Stimulated activated CD8-positive, alpha-beta memory T cell treated with anti-CD3 and anti-CD28 coated beads, Interleukin-2, amount 100 ng/mL, for 48 hours (primary cell): Measurements from ENCODE around the gene SYNGR3.
"Not testable (repeated sequence)": the region's sequence is repeated elsewhere in the genome, so short reads cannot be mapped to it uniquely, and the experiment has no call there.

Experiments
- DNase-seq, 2 donors: peaks; one replicate each; pipeline ENCODE4 v3.0.0-alpha.2; 2020; ENCODE audit warnings: low read depth in 2 of 2

The SYNGR3 gene

GRCh38 chr16:2008631-2009163 is 18.9 kb downstream of the SYNGR3 start:
- DNase-seq = no peak

- no peak for DNase-seq
Measured at GRCh38 chr16:2009164-2009711, 19.5 kb downstream of the SYNGR3 start.

DNA sequence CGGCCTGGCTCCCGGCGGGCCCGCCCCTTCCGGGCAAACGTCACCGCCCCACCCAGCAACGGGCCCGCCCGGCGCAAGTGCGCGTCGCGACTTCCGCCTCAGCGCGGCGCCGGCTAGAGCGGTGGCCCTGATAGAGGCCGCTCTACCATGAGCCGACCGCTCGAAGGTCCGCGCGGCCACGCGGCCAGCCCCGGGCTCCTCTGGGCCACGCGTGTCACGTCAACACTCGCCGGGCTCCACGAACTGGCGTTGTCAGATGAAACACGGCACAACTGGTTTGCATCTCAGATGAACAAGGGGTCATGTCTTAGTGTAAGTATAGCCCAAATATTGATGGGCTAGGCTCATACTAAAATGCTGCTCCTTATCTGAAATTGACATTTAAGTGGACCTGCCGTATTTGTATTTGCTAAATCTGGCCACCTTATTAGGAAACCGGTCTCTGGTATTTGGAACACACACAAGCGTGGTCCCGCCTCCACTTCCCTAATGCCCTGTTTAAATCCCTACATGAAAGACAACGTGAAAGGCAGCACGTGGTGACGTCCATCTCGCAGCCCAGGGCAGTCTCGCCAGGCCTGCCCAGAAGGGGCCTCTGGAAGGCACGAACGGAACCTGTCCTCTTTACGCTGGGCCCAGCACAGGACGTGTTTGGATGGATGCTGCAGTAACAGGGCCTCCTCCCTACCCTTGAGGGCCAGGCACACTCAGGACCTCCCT is 20.2 kb downstream of the SYNGR3 start, which contains the start of gene ZNF598:
Gene ZNF598, minus strand, starts transcription at position 31 of the 720 bp plus-strand sequence.
- DNase-seq = peak; percentile 63 to 76

DNA sequence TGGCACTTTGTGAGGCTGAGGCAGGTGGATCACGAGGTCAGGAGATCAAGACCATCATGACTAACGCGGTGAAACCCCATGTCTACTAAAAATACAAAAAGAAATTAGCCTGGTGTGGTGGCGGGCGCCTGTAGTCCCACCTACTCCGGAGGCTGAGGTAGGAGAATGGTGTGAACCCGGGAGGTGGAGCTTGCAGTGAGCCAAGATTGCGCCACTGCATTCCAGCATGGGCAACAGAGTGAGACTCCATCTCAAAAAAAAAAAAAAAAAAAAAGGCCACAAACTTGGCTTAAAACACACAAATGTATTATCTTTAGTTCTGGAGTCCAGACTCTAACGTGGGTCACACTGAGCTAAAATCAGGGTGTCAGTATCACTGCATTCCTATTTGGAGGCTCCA is 22.0 kb downstream of the SYNGR3 start:
- not testable (repeated sequence) for DNase-seq

- no peak for DNase-seq
Measured at GRCh38 chr16:2013527-2013926, 23.8 kb downstream of the SYNGR3 start.

- no peak for DNase-seq
Measured at GRCh38 chr16:2015117-2015946, 25.6 kb downstream of the SYNGR3 start.

DNA sequence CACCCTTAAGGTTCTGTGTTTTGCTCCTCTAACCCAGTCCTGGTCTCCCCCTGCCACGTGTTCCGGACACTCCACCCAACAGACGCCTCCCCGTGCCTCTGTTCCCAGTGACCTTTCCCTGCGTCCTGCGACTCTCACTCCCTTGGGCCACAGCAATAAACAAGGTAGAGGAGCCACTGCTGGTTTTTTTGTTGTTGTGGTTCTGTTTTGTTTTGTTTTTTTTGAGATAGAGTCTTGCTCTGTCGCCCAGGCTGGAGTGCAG is 26.1 kb downstream of the SYNGR3 start:
- no peak for DNase-seq

- DNase-seq = no peak
Measured at GRCh38 chr16:2016407-2016922, 26.7 kb downstream of the SYNGR3 start.

- peak in 1 of 2 donors; percentile 33 for DNase-seq
Measured at GRCh38 chr16:2019518-2019920, 29.7 kb downstream of the SYNGR3 start, which contains the start of gene NPW. Gene NPW, plus strand, starts transcription at chr16:2019785.

GRCh38 chr16:2019921-2020831 is 30.4 kb downstream of the SYNGR3 start:
- DNase-seq = no peak

DNA sequence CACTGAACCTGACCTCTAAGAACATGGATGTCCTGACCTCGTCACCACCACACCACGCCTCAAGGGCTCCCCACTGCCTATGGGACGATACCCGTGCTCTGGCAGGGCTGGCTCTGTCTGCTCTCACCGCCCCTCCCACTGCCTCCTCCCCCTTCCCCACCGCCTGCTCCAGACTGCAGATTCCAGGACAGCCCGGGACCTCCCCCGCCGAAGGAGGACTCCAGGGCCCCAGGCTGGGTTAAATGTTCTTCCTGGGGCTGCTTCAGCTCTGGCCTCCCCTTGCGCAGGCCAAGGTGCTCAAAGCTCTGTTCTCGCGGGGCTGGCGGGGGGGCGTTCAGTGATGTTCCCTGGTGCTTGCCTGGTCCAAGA is 32.9 kb downstream of the SYNGR3 start:
- no peak for DNase-seq

DNA sequence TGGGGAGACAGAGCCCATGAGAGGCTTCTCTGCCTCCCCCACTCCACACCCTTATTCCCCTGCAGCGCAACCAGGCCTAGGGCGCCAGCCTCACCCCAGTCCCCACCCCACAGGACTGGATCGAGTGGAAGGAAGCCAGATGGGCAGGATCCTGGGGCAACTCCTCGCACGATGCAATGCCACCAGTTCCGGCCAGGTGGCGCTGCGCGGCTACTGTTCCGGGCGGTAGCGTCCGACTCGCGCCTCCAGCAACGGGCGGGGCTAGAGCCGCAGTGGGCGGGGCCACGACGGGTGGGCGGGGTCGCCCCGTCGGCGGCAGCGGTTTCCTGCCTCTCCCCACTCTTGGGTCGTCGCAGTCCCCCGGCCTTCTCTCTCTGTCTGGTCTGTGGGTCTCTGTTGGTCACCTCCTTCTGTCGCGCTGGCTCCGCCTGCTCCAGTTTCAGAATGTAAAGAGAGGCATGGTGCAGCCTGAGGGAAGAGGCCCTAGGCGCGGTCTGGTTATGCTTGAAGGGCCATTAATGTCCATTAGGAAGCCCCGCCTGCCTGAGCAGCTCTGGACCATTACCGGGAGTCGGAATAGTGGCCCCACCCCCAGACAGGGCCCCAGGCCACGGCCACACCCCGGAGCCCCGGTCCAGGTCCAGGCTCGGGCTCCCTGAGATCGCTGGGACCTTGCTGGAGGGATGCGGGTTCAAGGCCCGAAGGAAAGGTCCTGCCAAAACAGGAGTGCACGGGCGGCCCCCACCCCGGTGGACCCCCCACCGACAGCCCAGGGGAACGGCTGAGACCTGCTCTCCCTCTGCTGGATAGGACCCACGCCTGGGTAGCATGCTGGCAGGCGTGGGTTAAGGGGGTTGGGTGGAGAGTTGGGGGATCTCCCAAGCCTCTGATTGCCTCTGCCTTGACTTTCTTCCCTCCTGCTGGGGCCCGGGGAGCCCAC is 33.6 kb downstream of the SYNGR3 start:
- peak; percentile 92 to 95 for DNase-seq

DNA sequence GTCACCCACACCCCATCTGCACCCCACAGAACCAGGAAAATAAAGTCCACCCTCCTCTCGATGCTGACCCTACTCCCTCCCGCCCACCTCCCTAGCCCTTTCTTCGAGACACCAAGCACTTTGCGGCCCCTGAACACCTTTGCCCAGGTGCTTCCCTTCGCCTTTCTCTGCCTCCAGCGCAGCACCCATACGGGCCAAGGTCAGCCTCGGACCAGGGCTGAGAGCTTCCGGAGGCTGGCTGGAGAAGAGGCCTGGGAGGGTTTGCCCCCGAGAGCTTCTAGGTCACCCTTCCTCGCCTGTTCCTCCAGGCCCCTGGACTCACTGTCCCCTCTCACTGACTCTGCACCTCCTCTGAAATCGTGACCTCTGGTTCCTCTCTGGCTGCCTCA is 34.3 kb downstream of the SYNGR3 start:
- no peak for DNase-seq

DNA sequence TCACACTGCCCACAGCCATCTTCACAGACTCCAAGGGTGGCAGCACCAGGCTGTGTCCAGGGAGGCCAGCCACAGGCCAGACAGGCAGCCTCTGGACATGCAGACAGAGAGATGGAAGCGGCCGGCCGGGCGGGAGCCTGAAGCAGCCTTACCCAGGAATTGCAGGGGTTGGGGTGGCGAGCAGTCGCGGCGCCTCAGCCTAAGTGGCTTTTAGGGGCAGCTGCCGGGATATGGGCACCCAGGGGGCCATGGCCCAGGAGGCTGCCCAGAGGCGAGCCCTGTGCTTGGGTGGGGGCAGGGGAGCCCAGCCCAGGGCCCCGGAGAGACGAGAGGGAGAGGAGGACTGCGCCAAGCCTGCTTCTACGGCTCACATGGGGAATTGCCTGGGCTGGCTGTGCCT is 35.5 kb downstream of the SYNGR3 start:
- no peak for DNase-seq

- no peak for DNase-seq
Measured at GRCh38 chr16:2025878-2026460, 36.2 kb downstream of the SYNGR3 start.

- no peak for DNase-seq
Measured at GRCh38 chr16:2026461-2027023, 36.8 kb downstream of the SYNGR3 start, which contains the start of gene NHERF2. Gene NHERF2, plus strand, starts transcription at chr16:2026902. Its CDS starts 104 bp downstream, at chr16:2027006.

DNA sequence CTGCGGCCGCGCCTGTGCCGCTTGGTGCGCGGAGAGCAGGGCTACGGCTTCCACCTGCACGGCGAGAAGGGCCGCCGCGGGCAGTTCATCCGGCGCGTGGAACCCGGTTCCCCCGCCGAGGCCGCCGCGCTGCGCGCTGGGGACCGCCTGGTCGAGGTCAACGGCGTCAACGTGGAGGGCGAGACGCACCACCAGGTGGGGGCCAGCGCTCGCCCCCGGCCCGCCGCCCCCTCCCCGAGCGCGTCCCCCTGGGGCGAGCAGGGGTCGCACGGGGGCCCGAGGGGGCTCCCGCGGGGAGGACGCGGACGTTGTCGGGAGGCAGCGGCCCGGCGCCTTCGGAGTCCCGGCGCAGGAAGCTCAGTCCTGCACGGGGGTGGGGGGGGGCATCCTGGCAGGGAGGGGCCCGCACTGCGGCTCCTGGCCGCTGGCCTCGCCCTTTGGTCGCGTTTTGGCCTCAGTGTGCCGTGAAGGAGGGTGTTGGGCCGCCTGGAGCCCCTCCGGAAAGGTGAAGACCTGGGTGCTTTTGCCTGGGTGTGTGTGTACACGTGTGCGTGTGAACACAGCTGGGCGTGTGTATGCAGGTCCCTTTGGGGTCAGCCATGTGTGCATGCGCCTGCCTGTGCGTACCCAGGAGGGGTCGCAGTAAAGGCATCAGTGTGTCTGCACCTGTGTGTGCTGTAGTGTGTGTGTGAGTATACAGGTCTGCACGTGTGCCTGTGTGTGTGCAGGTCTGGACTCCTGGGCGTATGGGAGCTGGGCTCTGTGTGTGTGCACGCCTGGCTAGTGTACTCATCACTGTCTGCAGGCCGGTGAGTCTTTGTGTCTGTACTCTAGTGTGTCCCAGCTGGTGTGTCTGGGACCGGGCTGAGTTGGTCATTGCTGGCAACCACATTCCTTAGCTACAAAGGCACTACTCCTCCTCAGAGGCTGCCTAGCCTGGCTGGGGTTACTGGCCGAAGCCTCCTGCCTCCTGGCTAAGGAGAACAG is 37.5 kb downstream of the SYNGR3 start:
- no peak for DNase-seq

DNA sequence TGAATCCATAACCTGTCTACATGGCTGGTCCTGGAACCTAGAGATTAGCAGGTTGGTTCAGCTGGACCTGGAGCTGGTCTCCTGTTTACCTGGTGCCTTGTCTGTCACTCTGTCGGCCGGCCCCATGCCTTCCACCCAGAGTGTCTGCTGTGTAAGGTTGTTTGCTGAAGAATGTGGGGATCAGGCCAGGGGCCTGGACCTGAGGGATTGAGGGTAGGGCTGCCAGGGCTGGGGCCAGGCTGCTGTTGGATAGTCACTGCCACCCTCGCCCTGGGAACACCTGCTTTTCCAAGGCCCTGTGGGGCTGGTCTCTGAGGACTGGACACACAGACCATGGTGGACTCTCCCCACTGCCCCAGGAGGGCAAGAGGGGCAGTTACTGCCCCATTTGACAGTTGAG is 38.4 kb downstream of the SYNGR3 start:
- no peak for DNase-seq
